ENCODE measurements around the gene CREM. TPM values are rescaled to one million over a fixed set of nuclear protein-coding genes. Genes with fewer than 3 reads are reported as not detected.

Gene CREM
- total RNA-seq, 1 experiment from 2014 or later: 21.4 TPM

GRCh38 chr10:35217455-35217854 lies 90.8 kb downstream of the CREM start:
- BruUV-seq (replicated peaks): no TSS peak
- H3K4me1 ChIP-seq (ENCODE audit: control insufficient read depth in 1 of 2, insufficient read depth in 2 of 2, low read length in 2 of 2): peaks cover 0 to 13% of the 10 kb centered on the region in 2 experiments; a peak in 3 of 4 replicates
- no peak for DNase-seq (ENCODE audit: low read depth, low spot score)
- no peaks in the 10 kb centered on the region for H4K20me1 ChIP-seq (ENCODE audit: insufficient read depth)
- no peak overlapping the region for H2AFZ ChIP-seq (ENCODE audit: low read depth, low read length, poor library complexity, severe bottlenecking)
- no peaks in the 10 kb centered on the region for H3K36me3 ChIP-seq (ENCODE audit: control insufficient read depth in 1 of 2, insufficient read depth in 2 of 2, low read length in 2 of 2)
- H3K4me3 ChIP-seq (replicated peaks in 1 of 2; ENCODE audit: low read depth in 1 of 2, low read length in 2 of 2): no peak overlapping the region
- no peak overlapping the region for H3K4me2 ChIP-seq (ENCODE audit: low read length)
- H3K27me3 ChIP-seq (ENCODE audit: insufficient read depth, low read length): no peaks in the 10 kb centered on the region
- POLR2A ChIA-PET: interaction anchor here (1.0 to 1.1 kb wide), 2 partner anchors 91 to 97 kb away, joined by 3 read pairs; partner anchors contain the start of gene CREM
- no peaks in the 10 kb centered on the region for H3K9me3 ChIP-seq (ENCODE audit: control insufficient read depth in 1 of 2, insufficient read depth in 1 of 2, low read depth in 1 of 2, low read length in 2 of 2)
- RAD21 ChIA-PET (ENCODE audit: low non-redundant PET in 1 of 2, low total read pairs in 2 of 2, uncharacterized antibody in 2 of 2, unreplicated experiment in 2 of 2): interaction anchor here in 1 of 2 experiments (0.9 kb wide), 1 partner anchor 225 kb away, joined by 4 read pairs; no protein-coding TSS in a partner anchor
- H3K9me2 ChIP-seq (ENCODE audit: insufficient read depth): no peaks in the 10 kb centered on the region
- no peak overlapping the region for H3K9ac ChIP-seq (ENCODE audit: low read length)
- ATAC-seq: no peak
- H3K27ac ChIP-seq (ENCODE audit: low read depth, low read length): no peak overlapping the region
- H3K79me2 ChIP-seq (ENCODE audit: insufficient read depth, low read length): no peaks in the 10 kb centered on the region
- intact Hi-C loops (cut with micrococcal nuclease): loop anchor here (5.0 kb wide), 1 partner anchor 560 kb away; no protein-coding TSS in a partner anchor
- TF ChIP-seq EZH2phosphoT487 (IDR thresholded peaks at IDR 0.05; ENCODE audit: borderline replicate concordance) (no peak), YY1 (IDR thresholded peaks at IDR 0.05; ENCODE audit: extremely low read depth, insufficient replicate concordance, low read depth, low read length) (no peak), SRF (IDR thresholded peaks at IDR 0.05; ENCODE audit: low read depth) (no peak), ZNF274 (IDR thresholded peaks at IDR 0.05; ENCODE audit: low read depth, low read length) (no peak), MAX (IDR thresholded peaks at IDR 0.05) (no peak), FOSL1 (IDR thresholded peaks at IDR 0.05; ENCODE audit: low read depth) (no peak), EZH2 (IDR thresholded peaks at IDR 0.05) (no peak), CEBPB (IDR thresholded peaks at IDR 0.05; ENCODE audit: low read depth) (no peak), EGR1 (IDR thresholded peaks at IDR 0.05; ENCODE audit: low read depth) (no peak), REST (IDR thresholded peaks at IDR 0.05; ENCODE audit: low read depth) (no peak), ATF3 (IDR thresholded peaks at IDR 0.05) (no peak), SIN3A (IDR thresholded peaks at IDR 0.05; ENCODE audit: low read depth) (no peak), TCF7L2 (IDR thresholded peaks at IDR 0.05; ENCODE audit: borderline replicate concordance, extremely low read depth, insufficient read depth, insufficient read length) (no peak), CTCF (IDR thresholded peaks at IDR 0.05 in 2 of 3, conservative IDR thresholded peaks at IDR 0.05 in 1 of 3; ENCODE audit: borderline replicate concordance in 1 of 3, insufficient read depth in 1 of 3, low read depth in 2 of 3, low read length in 2 of 3) (no peak)
- CTCF ChIA-PET: interaction anchor here (0.8 to 3.4 kb wide), 6 partner anchors 10 to 223 kb away, joined by 3 to 21 read pairs (median 8); partner anchors contain the start of gene CREM

Data from HCT116 (cell line).